HG03354 (cell line): ENCODE measurements around the gene FAM76B.
"Not testable (repeated sequence)": the region's sequence is repeated elsewhere in the genome, so short reads cannot be mapped to it uniquely, and the experiment has no call there.

ENCODE experiments used
- ATAC-seq: cut with Tn5 transposase; IDR thresholded peaks from one replicate; pipeline ENCODE4 v1.9.1; 2021; ENCODE audit warnings: mild to moderate bottlenecking; ENCODE audit not compliant: unreplicated experiment, poor library complexity, severe bottlenecking

Gene FAM76B

DNA sequence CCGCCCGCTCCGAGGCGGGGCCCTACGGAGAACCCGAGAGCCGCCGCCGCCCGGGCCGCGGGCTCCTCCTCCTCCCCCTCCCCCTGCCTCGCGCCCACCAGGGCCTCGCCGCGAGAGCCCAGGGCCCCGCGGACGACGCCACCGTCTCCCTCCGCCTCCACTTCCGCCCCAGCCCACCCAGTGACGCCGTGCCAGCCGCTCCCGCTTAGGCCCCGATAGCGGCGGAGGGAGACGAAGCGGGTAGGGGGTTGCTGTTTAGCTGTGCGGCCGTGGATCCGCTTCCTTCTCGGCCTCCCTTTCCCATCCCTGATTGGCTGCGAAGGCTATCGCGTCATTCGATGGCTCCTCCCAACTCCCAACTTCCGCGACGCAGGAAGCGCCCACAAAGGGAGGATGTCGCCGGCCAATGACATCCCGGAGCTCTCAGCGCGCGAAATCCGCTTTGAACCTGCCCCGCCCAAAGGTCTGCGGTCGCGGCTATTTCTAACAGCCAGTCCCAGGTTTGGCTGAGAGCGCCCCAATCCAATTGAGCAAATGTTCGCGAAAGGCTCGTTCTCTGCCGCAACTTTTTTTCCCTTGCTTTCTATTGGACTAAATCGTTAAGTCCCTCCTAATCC lies at the start of gene FAM76B:
FAM76B (minus strand) TSS at position 277 of the 617 bp plus-strand sequence. CDS start 304 bp downstream, outside the sequence.
- peak; percentile 75 for ATAC-seq

DNA sequence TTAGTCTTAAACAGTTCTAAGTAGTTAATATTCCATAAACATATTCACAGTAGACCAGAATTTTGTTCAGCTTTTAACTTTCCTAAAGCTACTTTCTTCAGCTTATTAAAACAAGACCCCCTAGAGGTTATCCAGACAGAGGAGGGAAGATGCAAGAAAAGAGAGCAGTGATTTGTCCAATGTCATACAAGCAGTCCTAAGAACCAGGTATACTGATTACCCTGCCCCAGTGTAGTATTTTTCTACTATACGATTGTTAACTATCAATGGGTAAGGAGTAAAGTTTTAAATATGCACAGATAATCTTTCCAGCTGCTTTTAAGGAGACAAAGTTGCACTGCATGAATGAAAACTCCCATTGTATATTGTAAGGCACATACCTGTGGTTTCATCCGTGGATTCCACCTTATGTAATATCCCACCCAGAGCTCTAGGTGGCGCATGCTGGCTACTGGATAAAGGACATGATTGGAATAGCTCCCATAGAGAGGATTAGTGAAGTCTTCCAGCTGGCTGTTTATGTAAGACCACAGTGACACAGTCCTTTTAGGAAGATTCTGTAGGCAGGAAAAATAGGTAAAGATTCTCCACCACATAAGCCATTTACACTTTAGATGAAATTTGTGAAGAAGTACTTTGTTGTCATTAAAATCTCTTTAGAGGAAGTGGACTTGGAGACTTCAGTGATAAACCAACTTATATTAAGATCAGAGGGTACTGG lies 46.3 kb upstream of the FAM76B start:
- ATAC-seq: peak; percentile 91

DNA sequence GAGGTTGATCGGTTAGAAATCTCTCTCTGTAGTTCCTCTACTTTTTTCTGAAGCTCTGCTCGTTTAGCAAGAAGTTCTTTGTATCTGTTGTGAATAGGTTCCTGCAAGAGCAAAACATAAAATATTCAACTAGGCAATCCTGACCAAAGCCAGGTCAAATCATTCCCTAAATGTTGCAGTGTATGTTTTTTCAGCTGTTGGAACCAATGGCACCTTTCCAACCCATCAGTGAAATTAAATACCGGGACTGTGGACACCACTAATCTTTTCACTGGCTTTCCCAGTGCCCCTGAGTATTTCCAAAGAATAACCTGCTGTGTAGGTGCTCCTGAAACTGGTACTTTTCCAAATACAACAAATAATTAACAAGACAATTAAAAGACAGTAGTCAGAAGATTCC lies 45.8 kb upstream of the FAM76B start:
- no peak for ATAC-seq

DNA sequence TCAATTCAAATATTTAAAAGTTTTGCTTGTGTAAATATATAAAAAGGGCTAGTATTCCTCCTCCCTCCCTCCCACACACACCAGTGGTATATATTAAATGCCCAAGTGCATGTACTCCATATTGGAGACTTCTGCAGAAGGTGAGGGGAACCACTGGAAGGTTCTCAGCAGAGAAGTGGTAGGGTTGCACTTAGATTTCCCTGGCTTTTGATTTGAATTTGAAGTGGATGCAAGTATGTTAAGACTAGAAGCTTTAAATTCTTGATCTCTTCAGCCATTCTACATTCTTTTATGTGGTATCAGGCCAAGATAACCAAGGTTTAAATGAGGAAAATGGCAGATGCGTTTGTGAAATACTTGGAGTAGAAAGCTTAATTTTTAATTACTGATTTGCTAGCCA lies 43.8 kb upstream of the FAM76B start:
- ATAC-seq: no peak

DNA sequence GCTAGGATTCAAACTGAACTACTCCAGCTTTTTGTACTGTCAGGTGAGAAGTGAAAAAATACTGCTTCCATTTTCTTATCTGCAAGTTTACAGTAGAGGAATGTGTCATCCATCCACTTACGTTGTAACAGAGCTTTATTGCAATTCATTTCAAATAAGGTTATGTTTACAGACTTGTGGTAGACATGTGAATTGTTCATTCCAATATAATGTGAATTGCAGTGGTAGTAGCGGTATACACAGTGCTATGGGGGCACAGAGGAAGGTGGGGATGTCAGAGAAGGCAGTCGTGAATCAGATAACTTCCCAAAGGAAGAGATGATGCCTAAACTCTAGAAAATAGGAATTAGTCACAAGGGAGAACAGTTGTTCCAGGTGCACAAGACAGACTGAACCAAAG lies 43.2 kb upstream of the FAM76B start:
- ATAC-seq: no peak

DNA sequence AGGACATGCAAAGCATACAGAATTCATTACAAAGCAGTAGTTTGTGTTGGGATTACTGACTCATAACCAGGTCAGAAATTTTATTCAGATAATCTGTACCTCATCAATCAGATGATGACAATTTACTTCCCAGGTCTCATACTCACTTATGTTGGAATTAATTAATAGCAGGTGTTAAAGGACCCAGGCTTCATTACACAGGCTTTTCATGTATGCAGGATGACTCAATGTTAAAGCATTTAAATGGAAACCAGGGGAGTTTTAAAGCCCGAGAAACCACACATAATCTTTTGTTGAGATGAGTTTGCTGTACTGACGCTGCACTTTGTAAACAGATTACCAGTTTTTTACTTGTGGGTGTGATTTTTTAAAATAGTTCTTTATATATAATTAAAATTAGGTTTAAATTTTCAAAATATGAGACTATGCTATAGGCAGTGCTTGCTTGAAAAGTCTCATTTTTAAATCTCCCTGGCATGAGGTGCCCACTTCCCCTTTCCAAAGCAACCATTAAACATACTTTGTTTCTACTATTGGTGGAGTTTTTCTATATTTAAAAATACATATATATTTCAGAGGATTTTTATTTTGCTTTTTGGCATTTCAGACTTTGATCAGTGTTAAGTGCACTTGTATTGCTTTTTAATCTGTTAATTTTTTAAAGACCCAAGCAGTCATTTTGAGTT lies 41.8 kb upstream of the FAM76B start:
- no peak for ATAC-seq

DNA sequence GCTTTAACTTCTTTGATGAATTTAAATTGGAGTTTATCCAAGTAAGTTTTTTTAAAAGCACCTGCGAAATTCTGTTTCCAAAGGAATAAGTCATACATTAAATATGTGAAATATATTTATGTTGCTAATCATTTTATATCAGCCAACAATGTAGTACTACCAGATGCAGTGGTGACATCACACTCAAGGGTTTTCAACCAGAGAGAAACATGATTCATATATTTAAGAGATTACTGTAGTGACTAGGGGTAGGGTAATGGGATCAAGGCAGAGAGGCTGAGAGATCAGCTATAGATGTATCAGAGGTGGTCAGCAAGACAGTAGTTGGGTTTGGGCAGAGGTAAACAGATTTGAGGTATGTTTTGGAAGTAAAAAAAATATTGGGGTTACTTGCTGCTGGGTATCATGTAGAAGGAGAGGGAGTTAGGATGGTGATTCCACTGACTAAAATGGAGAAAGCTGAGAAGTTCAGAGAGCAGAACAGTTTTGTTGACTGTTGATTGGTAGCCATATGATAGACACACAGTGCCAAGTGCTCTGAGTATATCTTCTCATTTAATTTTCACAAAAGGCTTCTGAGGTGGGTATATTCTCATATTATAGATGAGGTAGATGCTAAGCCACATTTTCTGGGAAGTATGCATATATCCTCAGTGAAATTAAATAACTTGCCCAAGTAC lies 40.1 kb upstream of the FAM76B start:
- no peak for ATAC-seq

DNA sequence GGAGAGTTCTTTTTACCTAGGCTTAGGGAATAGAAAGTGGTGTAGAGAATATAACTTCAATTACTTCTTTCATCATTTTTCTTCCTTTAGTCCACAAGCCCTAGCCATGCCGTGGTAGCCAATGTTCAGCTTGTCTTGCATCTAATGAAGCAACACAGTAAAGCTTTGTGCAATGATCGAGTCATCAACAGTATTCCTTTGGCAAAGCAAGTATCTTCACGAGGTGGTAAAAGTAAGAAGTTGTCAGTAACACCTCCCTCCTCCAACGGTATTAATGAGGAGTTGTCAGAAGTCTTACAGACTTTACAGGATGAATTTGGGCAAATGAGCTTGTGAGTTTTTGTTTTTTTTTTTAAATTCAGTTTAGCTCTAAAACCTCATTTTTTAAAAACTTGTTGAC lies 38.1 kb upstream of the FAM76B start:
- ATAC-seq: no peak

DNA sequence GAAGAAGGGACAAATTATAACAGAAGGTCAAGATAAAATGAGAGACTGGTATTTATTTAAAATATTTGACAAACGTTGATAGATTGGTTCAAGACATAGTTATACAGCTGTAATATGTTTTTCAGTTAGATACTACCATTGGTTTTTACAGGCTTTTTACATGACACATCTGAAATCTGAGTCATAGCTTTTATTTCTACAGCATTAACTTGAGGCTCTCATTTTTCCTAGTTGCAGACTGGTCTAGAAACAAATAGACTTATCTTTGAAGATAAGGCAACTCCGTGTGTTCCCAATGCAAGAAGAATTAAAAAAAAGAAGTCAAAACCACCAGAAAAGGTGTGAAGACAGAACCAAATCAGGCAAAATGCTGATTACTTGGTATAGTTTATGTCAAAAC lies 32.1 kb upstream of the FAM76B start:
- ATAC-seq: no peak

DNA sequence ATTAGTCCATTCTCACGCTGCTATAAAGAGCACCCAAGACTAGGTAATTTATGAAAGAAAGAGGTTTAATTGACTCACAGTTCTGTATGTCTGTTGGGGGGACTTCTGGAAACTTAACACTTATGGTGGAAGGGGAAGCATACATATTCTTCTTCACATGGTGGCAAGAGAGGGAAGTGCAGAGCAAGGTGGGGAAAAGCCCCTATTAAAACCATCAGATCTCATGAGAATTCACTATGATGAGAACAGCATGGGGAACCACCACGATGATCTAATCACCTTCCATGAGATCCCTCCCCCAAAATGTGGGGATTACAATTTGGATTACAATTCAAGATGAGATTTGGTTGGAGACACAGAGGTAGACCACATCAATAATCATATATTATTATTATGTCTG lies 26.5 kb upstream of the FAM76B start:
- ATAC-seq: no peak

DNA sequence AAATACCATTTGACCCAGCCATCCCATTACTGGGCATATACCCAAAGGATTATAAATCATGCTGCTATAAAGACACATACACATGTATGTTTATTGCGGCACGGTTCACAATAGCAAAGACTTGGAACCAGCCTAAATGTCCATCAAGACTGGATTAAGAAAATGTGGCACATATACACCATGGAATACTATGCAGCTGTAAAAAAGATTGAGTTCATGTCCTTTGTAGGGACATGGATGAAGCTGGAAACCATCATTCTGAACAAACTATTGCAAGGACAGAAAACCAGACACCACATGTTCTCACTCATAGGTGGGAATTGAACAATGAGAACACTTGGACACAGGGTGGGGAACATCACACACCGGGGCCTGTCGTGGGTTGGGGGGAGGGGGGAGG lies 21.5 kb upstream of the FAM76B start:
- not testable (repeated sequence) for ATAC-seq

DNA sequence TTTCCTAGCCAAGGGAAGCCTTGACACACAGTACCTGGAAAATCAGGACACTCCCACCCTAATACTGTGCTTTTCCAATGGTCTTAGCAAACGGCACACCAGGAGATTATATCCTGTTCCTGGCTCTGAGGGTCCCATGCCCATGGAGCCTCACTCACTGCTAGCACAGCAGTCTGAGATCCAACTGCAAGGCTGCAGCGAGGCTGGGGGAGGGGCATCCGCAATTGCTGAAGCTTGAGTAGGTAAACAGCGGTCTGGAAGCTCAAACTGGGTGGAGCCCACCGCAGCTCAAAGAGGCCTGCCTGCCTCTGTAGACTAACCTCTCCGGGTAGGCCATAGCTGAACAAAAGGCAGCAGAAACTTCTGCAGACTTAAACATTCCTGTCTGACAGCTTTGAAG lies 16.9 kb upstream of the FAM76B start:
- not testable (repeated sequence) for ATAC-seq

DNA sequence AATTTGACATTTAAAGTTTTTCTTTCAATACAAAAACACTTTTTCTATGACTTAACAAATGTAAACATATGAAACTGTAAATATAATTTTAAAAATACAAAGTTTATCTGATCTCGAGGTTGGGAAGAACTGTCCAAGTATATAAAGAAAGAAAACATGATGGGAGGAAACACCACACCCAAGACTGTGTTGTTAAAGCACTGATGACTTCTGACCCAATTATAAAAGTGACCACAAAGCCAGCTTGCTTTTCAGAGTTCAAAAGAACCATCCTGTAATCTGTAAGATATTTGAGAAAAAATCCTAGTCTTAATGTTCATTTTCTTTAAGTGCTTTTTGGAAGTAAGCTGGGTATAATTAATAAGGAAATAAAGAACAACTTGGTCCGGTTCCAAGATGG lies 16.3 kb upstream of the FAM76B start:
- no peak for ATAC-seq

DNA sequence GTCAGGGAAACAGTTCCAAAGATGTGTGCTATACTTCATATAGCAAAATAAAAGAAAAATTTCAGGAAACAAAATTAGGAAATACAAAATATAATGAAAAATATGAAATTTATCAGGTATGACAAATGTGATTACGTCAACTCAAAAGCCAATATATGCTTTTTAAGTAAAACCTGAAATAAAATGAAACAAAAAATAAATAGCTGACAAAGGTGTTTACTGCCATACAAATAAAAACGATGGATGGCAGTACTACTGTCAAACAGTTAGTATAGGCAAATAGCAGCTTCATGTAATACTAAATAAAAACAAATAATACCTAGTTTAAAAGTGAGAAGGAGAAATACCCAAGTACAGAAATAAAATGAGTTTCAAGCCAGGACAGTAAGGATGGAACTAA lies 14.4 kb upstream of the FAM76B start:
- ATAC-seq: no peak

DNA sequence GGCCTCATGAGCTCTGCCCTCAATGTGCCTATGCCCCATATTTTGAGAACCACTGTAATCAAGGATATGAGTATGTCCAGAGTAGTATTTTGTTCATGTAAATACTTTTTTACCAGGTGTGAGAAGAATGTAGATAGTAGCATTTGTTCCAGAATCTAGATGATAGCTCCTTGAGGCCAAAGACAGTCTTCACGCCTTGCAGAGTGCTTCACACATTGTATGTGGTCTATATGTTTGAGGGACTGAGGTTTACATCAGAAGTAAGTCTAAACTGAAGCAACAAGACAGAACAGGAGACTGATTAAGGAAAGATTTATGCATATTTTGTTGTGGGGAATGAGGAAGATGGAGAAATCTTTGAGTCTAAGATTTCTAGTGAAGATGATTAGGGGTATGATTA lies 13.2 kb upstream of the FAM76B start:
- no peak for ATAC-seq

DNA sequence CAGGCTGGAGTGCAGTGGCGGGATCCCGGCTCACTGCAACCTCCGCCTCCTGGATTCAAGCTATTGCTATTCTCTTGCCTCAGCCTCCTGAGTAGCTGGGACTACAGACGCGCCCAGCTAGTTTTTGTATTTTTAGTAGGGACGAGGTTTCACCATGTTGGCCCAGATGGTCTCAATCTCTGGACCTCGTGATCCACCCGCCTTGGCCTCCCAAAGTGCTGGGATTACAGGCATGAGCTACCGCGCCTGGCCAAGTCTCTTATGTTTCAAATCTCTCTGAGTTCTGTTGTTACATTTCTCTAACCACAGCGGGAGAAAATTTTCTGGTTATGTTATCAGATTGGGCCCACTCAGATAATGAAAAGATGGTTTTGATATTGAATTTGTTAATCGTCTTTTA lies 10.9 kb upstream of the FAM76B start:
- ATAC-seq: no peak

DNA sequence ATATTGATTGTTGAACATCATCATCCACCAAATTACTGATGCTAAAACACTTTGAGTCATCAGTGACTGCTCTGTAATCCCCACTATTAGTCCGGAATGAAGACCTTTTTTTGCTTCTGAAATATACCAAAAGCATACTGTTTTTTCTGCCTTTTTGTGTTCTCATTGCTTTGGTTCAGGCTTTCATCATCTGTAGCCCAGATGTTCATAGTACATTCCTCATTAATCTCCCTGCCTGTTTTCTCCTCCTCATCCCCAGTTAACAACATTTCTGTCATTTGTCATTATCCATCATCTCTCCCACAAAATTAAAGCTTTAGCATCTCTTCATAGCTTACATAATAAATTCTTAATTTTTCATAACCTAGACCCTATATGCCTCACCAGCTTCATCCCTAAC lies 10.0 kb upstream of the FAM76B start:
- no peak for ATAC-seq

DNA sequence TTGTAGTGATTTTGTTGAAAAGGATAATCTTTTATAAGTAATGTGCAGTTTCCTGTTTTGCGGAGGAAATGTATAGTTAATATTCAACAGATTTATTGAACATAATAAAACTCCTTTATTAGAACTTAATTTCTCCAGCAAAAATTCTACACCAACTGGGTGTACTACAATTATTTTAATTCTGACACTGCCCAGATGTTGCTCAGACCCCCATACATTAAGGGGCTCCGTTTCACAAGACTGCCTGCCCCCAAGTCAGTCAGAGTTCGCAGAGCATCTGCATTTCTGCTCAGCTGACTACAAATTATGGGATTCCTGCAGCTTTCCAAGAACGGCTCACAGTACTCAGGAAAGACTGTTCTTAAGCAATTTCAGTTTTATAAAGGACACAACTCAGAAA lies 6.9 kb upstream of the FAM76B start:
- no peak for ATAC-seq

DNA sequence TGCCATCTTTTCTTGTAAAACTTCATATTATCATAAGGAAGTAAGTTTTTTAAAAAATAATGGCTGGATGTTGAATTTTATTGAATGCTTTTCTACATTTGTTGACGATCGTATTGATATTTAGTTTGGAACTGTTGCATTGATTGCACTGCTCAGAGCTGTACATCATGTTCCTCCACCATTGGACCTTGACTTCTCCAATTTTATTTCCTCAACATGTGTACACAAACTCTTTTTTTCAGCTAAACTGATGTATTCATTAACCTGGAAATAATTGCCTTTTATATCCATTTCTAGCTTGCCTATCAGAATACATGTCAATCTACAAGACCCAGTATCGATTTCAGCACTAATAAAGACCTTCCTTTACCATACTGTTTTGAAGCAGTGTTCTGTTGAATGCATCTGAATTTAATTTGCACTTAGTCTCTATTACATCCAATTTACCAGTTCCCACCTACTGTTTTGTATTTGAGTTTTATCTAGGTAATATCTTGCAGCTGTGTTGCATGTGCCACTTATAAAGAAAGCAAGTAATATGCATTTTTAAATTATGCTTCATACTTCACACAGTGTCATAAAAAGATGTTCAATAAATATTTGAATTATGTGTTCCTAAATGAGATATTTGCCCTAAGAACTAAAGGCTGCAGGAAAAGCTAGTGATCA lies 6.2 kb upstream of the FAM76B start:
- ATAC-seq: no peak

DNA sequence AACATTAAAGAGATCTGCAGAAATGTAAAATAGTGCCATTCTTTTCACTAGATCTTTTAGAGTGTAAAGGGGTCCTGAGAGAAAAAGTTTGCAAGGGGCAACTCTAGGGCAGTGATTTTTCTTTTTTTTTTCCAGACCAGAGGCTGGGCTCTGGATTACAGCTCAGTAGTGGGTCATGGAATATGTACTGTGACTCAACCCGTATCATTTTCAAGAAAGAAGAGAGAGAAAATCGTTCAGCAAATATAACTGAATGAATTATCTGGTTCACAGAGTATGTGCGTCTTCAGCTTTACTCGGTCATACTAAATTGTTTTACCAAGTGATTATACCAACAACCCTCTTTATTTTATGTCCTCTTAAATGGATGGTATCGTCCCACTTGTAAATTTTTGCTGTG lies 4.5 kb upstream of the FAM76B start:
- no peak for ATAC-seq
